GM13976 (cell line): ENCODE results near the gene CYCS.
"Not testable (repeated sequence)": the region's sequence is repeated elsewhere in the genome, so short reads cannot be mapped to it uniquely, and the experiment has no call there.

Experiments
- DNase-seq: peaks from one replicate; pipeline ENCODE4 v3.0.0; 2012; ENCODE audit warnings: low spot score
- in situ Hi-C: fragments of 300-500 bp; cut with MboI; formaldehyde crosslinking; loops from one replicate; pipeline ENCODE4 v1.12.0; 2022; ENCODE audit warnings: low sequenced_read_pairs, mixed read lengths, inconsistent platforms; ENCODE audit not compliant: unreplicated experiment
- TF ChIP-seq, protein P1 (sequence below): IDR thresholded peaks from 2 replicates; pipeline ENCODE4 v1.5.1; 2012; ENCODE audit warnings: borderline replicate concordance, mild to moderate bottlenecking; ENCODE audit not compliant: insufficient read depth; ENCODE audit errors: extremely low read depth, missing control alignments, control extremely low read depth

The CYCS gene

DNA sequence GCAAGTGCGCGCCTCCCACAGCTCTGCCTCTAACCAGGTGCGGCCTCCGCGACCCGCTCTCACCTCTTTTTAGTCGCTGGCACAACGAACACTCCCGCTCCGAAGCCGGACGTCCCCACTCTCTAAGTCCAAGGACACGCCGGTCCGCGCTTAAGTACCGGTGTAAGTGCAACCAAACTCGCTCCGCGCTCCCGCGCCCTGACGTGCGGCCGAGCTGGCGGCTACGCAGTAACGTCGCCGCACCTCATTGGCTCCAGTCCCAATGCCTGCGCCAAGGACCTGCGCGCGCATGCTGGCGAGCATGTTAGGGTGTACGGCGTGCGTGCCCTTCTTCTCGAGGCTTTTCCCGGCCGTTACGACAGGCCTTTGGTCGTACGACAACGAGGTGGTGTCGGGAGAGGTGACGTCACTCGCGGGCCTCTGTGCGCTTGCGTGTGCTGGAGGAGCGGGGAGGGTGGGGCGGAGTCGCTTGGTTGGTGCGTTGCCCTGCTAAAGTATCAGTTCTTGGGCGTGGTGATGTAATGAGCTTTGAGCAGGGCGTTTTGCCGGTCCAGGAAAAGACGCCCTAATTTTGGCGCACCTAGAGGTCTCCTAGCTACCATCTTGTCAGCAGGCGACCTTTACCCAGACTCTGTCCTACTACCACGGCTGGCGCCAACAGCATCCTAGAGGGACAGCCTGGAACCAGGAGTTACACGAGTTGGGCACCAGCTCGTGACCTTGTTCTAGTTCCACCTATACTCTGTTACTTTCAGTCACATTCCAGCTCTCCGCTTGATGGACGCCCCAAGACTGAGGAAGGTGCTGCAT lies at the start of gene CYCS:
Gene CYCS, minus strand, starts transcription at position 124 of the 810 bp plus-strand sequence. CDS start 1,141 bp downstream, outside the sequence.
- TF ChIP-seq, protein P1, sequence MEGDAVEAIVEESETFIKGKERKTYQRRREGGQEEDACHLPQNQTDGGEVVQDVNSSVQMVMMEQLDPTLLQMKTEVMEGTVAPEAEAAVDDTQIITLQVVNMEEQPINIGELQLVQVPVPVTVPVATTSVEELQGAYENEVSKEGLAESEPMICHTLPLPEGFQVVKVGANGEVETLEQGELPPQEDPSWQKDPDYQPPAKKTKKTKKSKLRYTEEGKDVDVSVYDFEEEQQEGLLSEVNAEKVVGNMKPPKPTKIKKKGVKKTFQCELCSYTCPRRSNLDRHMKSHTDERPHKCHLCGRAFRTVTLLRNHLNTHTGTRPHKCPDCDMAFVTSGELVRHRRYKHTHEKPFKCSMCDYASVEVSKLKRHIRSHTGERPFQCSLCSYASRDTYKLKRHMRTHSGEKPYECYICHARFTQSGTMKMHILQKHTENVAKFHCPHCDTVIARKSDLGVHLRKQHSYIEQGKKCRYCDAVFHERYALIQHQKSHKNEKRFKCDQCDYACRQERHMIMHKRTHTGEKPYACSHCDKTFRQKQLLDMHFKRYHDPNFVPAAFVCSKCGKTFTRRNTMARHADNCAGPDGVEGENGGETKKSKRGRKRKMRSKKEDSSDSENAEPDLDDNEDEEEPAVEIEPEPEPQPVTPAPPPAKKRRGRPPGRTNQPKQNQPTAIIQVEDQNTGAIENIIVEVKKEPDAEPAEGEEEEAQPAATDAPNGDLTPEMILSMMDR: no peak
- peak; percentile 94 for DNase-seq

DNA sequence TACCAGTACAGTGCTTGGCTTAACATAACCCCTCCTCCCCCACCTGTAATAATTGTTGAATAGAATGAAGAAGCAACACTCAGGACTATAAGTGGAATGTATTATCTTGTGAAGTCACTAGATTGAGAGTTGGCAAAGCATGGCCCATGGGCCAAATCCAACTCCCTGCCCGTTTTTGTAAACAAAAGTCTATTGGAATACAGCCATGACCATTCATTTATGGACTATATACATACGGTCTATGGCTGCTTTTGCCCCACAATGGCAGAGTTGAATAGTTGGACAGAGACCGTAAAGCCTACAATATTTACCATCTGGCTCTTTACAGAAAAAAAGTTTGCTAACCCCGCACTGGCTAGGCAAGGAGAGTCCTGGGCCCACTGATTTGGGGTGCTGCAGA lies 48.1 kb upstream of the CYCS start:
- DNase-seq: no peak
- TF ChIP-seq, protein P1: no peak
- in situ Hi-C loops: no loop called here

More for the DNA sequence above, at the start of gene CYCS:
- in situ Hi-C loops: no loop called here

DNA sequence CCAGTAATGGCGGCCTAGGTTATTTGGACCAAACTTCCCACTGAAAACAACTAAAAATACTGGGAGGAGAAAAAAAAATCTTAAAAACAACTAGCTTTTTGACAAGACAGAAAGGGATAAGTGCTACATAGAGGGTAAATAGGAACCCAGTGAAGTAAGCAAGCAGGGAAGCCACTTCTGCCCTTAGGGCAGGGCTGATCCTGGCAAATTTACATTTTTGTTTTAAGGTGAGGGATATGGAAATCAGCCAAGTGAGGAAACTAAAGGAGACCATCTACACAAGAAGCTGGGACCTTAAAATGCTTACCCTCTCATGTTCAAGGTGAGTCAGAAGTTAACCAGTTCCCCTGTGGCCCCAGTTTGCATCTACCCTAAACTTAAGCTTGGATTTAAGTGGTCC lies 46.5 kb upstream of the CYCS start:
- DNase-seq: no peak
- in situ Hi-C loops: no loop called here
- TF ChIP-seq, protein P1: no peak

GRCh38 chr7:25171071-25171470 lies 46.0 kb upstream of the CYCS start:
- DNase-seq: no peak
- in situ Hi-C loops: no loop called here
- TF ChIP-seq, protein P1: no peak

DNA sequence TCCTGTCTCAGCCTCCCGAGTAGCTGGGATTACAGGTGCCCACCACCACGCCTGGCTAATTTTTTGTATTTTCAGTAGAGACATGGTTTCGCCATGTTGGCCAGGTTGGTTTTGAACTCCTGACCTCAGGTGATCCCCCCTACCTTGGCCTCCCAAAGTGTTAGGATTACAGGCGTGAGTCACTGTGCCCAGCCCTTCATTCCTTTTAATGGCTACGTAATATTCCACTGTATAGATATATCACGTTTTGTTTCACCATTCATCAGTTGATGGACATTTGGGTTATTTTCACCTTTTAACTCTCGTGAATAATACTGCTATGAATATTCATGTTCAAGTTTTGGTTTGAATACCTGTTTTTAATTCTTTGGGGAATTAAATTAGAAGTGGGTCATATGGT lies 44.6 kb upstream of the CYCS start:
- TF ChIP-seq, protein P1: no peak
- DNase-seq: no peak
- in situ Hi-C loops: no loop called here

- in situ Hi-C loops: no loop called here
- TF ChIP-seq, protein P1: no peak
Measured at GRCh38 chr7:25168145-25168544, 43.1 kb upstream of the CYCS start.

DNA sequence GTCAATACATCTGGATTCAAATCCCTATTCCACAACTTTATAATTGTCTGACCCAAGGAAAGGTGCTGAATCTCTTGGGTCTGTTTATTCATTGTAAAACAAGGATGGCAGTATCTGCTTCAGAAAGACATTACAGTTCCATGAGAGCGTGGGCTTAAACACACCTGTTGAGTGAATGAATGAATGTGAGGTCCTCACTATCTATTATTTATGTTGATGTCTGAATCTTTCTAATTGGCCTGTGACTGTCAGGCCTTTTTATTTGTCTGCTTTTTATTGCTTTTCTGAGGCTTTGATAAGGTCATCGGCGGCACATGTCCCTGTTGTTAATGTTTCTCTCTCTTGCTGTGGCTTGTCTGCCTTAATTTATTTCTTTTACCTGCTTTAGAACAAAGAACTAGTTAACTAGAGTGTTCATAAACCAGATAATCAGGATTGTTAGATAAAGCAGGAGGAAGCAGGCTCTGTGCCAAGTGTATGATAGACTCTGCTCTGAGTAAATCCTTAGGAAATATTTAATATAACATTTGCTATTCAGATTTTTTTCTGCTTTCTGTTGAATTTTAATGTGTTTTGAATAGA lies 42.3 kb upstream of the CYCS start:
- in situ Hi-C loops: no loop called here
- no peak for DNase-seq
- TF ChIP-seq, protein P1: no peak

More at GRCh38 chr7:25168145-25168544, 43.1 kb upstream of the CYCS start:
- no peak for DNase-seq

GRCh38 chr7:25159983-25160596 lies 35.0 kb upstream of the CYCS start:
- DNase-seq: peak; percentile 60
- in situ Hi-C loops: not testable (repeated sequence)
